H1 (cell line): ENCODE measurements around the gene RNF212B. TPM values are rescaled to one million over a fixed set of nuclear protein-coding genes. Genes with fewer than 3 reads are reported as not detected.

Experiments
- GABPA ChIP-seq: IDR thresholded peaks from 2 replicates; pipeline ENCODE4 v1.6.1; 2011; ENCODE audit warnings: mild to moderate bottlenecking, low read length, moderate library complexity, borderline replicate concordance; ENCODE audit not compliant: insufficient read depth
- SP2 ChIP-seq: IDR thresholded peaks from 2 replicates; pipeline ENCODE4 v1.6.1; 2012; ENCODE audit warnings: mild to moderate bottlenecking, low read length, inconsistent platforms
- SUZ12 ChIP-seq: fragments of 200-600 bp; sonication (generic); IDR thresholded peaks from 2 replicates; pipeline ENCODE4 v1.6.1; 2012; ENCODE audit warnings: mild to moderate bottlenecking, inconsistent platforms, low read length, moderate library complexity, mixed read lengths
- polyA plus RNA-seq, 7 experiments: library from polyadenylated mRNA; depleted of rRNA in 3 of 7; stranded (reverse) in 5 of 7; unstranded in 2 of 7; fragments of >200 nt in 5 of 7; fragments of 200-250 nt in 2 of 7; gene quantifications; 1 replicate in 5 of 7; 2 replicates in 1 of 7; 4 replicates in 1 of 7; pipeline versions ENCODE4 v1.2.1 to v1.2.3, GENCODE V29; 2011 to 2013; ENCODE audit warnings: missing spikeins in 2 of 7, mixed read lengths in 2 of 7
- total RNA-seq: library from RNA; stranded (reverse); fragmentation: NEBNext Ultra II Directional; extraction: Animal tissue kit (Norgen Biotek cat#: 25700); gene quantifications from 2 replicates; pipeline ENCODE4 v1.2.1, GENCODE V29; 2021

RNF212B gene
- total and polyA plus RNA-seq, 2 of the 8 experiments (the other 6 are each of a cell fraction or from before 2014, with no cell fraction given), result 0.95 to 1.2 TPM

DNA sequence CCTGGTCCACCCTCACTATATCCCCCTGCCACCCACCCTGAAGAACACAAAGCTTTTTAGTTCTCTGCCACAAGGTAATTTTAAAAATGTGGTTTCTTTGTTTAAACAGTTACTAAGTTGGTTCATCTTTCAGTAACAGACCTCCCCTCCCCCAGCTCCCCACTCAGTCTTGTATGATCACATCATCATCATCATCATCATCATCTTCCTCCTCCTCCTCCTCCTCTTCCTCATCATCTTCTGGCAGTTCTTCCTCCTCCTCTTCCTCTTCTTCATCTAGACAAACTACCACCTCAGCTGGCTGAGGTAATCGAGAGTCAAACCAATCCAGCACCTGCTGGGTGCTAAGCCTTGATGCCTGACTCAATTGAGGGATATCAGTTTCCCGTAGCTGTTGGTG is 37.7 kb downstream of the RNF212B start (continued):
- TF ChIP-seq SUZ12 (no peak), GABPA (no peak), SP2 (no peak)
- TF ChIP-seq, all 59 proteins: peak for 0
